ENCODE measurements around the gene RASSF10.

The RASSF10 gene

DNA sequence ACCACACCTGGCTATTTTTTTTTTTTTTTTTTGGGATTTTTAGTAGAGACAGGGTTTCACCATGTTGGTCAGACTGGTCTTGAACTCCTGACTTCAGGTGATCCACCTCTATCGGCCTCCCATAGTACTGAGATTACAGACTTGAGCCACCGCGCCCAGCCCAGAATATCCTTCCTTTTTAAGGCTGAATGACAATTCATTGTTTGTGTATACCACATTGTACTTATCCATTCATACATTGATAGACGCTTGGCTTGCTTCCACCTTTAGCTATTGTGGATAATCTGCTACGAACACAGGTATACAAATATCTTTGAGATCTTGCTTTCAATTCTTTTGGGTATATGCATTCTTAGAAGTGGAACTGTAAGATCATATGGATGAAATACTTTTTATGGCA, 10.8 kb upstream of the RASSF10 start:
- no peak for DNase-seq (ENCODE audit: low spot score)
- CTCF ChIA-PET: no interaction called here
- H3K27ac ChIP-seq: no peak overlapping the region
- POLR2A ChIA-PET (ENCODE audit: low non-redundant PET): no interaction called here
- no peak for TF ChIP-seq CTCF (conservative IDR thresholded peaks at IDR 0.05; ENCODE audit: low read depth)

DNA sequence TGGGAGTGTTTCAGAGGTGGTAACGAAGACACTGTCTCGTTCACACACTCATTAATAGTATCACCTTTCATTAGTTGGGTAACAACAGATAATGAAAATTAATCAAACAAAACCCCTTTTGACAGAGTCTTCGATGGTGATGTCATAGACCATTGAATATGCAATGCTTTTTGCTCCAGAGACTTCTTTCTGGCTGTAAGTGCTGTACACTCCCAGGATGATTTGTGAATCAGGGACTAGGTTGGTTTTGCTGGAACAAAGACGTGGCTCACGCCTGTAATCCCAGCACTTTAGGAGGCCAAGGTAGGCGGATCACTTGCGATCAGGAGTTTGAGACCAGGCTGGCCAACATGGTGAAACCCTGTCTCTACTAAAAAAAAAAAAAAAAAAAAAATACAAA, 9.5 kb upstream of the RASSF10 start:
- POLR2A ChIA-PET (ENCODE audit: low non-redundant PET): no interaction called here
- H3K27ac ChIP-seq: no peak overlapping the region
- no peak for DNase-seq (ENCODE audit: low spot score)
- CTCF ChIA-PET: interaction anchor here (0.6 kb wide), 1 partner anchor 83 kb away, joined by 3 read pairs; no protein-coding TSS in a partner anchor
- TF ChIP-seq CTCF (conservative IDR thresholded peaks at IDR 0.05; ENCODE audit: low read depth): no peak

- TF ChIP-seq CTCF (conservative IDR thresholded peaks at IDR 0.05; ENCODE audit: low read depth): no peak
- POLR2A ChIA-PET (ENCODE audit: low non-redundant PET): no interaction called here
- no peak for DNase-seq (ENCODE audit: low spot score)
- no peak overlapping the region for H3K27ac ChIP-seq
- CTCF ChIA-PET: no interaction called here
Measured at GRCh38 chr11:13000116-13000515, 9.0 kb upstream of the RASSF10 start.

DNA sequence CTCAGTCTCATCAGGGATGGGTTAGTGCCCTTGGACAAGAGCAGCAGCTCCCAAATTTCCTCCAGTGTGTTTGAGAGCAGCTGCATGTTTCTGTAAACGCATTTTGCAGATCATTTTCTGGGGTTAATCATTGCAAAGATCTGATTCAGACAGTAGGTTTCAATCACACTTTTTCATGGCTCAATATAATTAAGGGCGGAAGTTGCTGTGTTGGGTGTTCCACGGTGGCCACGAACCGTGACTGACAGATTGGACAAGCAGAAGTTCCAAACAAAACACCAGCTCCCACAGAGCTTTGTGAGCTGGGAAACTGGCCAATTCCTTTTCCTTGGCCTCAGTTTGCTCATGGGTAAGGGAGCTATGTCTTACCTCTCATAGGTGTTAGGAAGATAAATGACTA, 8.4 kb upstream of the RASSF10 start:
- DNase-seq (ENCODE audit: low spot score): no peak
- POLR2A ChIA-PET (ENCODE audit: low non-redundant PET): no interaction called here
- CTCF ChIA-PET: no interaction called here
- no peak for TF ChIP-seq CTCF (conservative IDR thresholded peaks at IDR 0.05; ENCODE audit: low read depth)
- no peak overlapping the region for H3K27ac ChIP-seq

- no peak for TF ChIP-seq CTCF (conservative IDR thresholded peaks at IDR 0.05; ENCODE audit: low read depth)
- ChIA-PET CTCF (no interaction called here), POLR2A (ENCODE audit: low non-redundant PET) (no interaction called here)
- no peak overlapping the region for H3K27ac ChIP-seq
- DNase-seq (ENCODE audit: low spot score): no peak
Measured at GRCh38 chr11:13003736-13004493, 5.2 kb upstream of the RASSF10 start.

DNA sequence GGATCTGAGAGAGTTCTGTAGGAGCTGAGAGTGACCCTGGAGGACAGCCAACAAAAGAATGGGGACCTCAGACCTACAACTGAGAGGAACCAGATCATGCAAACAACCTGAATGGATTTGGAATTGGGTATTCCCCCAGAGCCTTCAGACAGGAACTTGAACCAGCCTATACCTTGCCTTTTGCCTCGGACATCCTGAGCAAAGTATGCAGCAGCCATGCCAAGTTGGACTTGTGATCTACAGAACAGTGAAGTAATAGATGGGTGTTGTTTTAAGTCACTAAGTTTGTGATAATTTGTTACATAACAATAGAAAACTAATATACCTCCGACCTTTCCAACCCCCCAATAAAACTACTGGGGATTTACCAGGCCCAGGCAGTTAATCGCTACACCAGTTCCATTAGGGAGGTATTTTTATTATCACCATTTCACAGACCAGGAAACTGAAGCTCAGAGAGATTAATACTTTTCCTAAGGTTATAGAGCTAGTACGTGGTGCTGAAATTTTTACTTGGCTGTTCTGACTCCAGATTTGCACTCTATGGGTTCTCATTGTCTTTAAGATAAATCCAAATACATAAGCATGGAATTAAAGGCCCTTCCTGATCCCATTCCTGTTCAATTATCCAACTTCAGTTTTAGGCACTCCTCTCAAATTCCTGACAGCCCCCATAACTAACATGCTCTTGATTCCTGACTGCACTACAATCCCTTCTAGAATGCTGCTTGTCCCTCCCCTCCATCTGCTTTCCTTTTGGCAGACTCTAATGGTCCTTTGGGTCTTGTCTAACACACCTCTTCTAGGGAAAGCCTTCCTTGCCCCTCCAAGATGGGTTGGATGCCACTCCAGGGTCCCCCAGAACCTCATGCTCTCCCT, 1.7 kb upstream of the RASSF10 start:
- no peak overlapping the region for H3K27ac ChIP-seq
- ChIA-PET POLR2A (ENCODE audit: low non-redundant PET) (no interaction called here), CTCF (no interaction called here)
- TF ChIP-seq CTCF (conservative IDR thresholded peaks at IDR 0.05; ENCODE audit: low read depth): no peak
- no peak for DNase-seq (ENCODE audit: low spot score)
